Mesenteric fat pad (tissue), 1 donor: ENCODE results near the gene GRK2. TPM values are rescaled to one million over a fixed set of nuclear protein-coding genes. Genes with fewer than 3 reads are reported as not detected.

Experiments
- DNase-seq: peaks from one replicate; pipeline ENCODE4 v3.0.0-alpha.2; 2020; ENCODE audit warnings: low spot score
- total RNA-seq: library from RNA; stranded (reverse); fragmentation: NEBNext Ultra II Directional; extraction: Animal tissue kit (Norgen Biotek cat#: 25700); gene quantifications from one replicate; pipeline ENCODE4 v1.2.1, GENCODE V29; 2021
- donor health status: DM: yes; HTN: yes; CAD: no.

GRK2 gene
- total RNA-seq, 1 donor from 2014 or later = 60.2 TPM

GRCh38 chr11:67269401-67270255, 3.4 kb downstream of the GRK2 start:
- no peak for DNase-seq

GRCh38 chr11:67270256-67271204, 4.3 kb downstream of the GRK2 start:
- peak; percentile 57 for DNase-seq

- no peak for DNase-seq
These were observed 4.9 kb downstream of the GRK2 start for GRCh38 chr11:67271205-67271540.

GRCh38 chr11:67271541-67272284, 5.4 kb downstream of the GRK2 start:
- DNase-seq = peak; percentile 84

GRCh38 chr11:67272327-67273259, 6.3 kb downstream of the GRK2 start:
- DNase-seq = peak; percentile 82

GRCh38 chr11:67273260-67273990, 7.2 kb downstream of the GRK2 start:
- peak; percentile 79 for DNase-seq

GRCh38 chr11:67274768-67275605, 8.7 kb downstream of the GRK2 start:
- DNase-seq = no peak

GRCh38 chr11:67275606-67276409, 9.5 kb downstream of the GRK2 start:
- DNase-seq = no peak

GRCh38 chr11:67276781-67277230, 10.5 kb downstream of the GRK2 start:
- no peak for DNase-seq

GRCh38 chr11:67277231-67277961, 11.1 kb downstream of the GRK2 start:
- DNase-seq = peak; percentile 95

GRCh38 chr11:67278135-67278938, 12.1 kb downstream of the GRK2 start:
- DNase-seq = no peak

GRCh38 chr11:67278939-67279588, 12.8 kb downstream of the GRK2 start:
- DNase-seq = no peak

- no peak for DNase-seq
These were observed 13.5 kb downstream of the GRK2 start for GRCh38 chr11:67279589-67280340.

GRCh38 chr11:67280341-67280787, 14.1 kb downstream of the GRK2 start:
- DNase-seq = no peak
